Tibial nerve (tissue), 4 donors: ENCODE data around the gene DRD1. TPM values are rescaled to one million over a fixed set of nuclear protein-coding genes. Genes with fewer than 3 reads are reported as not detected.
"Not testable (repeated sequence)": the region's sequence is repeated elsewhere in the genome, so short reads cannot be mapped to it uniquely, and the experiment has no call there.

Source experiments
- DNase-seq, 2 donors: peaks; one replicate each; pipeline ENCODE4 v3.0.0-alpha.2; 2019; ENCODE audit warnings: low spot score in 2 of 2
- H3K27ac ChIP-seq, 4 donors: fragments of 200-600 bp; sonication (generic) in 3 of 4; one replicate each; pipeline ENCODE4 v1.5.1; 2017 to 2019; ENCODE audit warnings: mild to moderate bottlenecking in 1 of 4
- H3K27me3 ChIP-seq, 2 donors: fragments of 200-600 bp; sonication (generic) in 1 of 2; one replicate each; pipeline versions ENCODE4 v1.5.1 to v1.6.0; 2017 to 2019
- H3K36me3 ChIP-seq, 3 donors: fragments of 200-600 bp; sonication (generic); one replicate each; pipeline ENCODE4 v1.5.1; 2018 to 2019
- H3K4me1 ChIP-seq, 4 donors: fragments of 200-600 bp; sonication (generic) in 3 of 4; one replicate each; pipeline ENCODE4 v1.5.1; 2017 to 2019
- H3K4me3 ChIP-seq, 4 donors: fragments of 200-600 bp; sonication (generic) in 3 of 4; one replicate each; pipeline ENCODE4 v1.5.1; 2017 to 2019; ENCODE audit warnings: mild to moderate bottlenecking in 1 of 4, moderate library complexity in 1 of 4
- H3K9me3 ChIP-seq, 4 donors: fragments of 200-600 bp; sonication (generic) in 3 of 4; one replicate each; pipeline ENCODE4 v1.5.1; 2017 to 2019
- EP300 ChIP-seq, 2 donors: sonication (generic); formaldehyde crosslinking; IDR thresholded peaks; one replicate each; pipeline ENCODE4 v1.6.1; 2017; ENCODE audit warnings: antibody characterized with exemption in 2 of 2, mild to moderate bottlenecking in 1 of 2
- POLR2A ChIP-seq, 2 donors: fragments of 450-650 bp; IDR thresholded peaks; one replicate each; pipeline ENCODE4 v1.6.1; 2017; ENCODE audit warnings: antibody characterized with exemption in 2 of 2, mild to moderate bottlenecking in 2 of 2, moderate library complexity in 2 of 2
- WGBS, 2 donors: methylation state at CpG; one replicate each; pipeline ENCODE4 v1.1.5; 2018; 5-methylcytosine and 5-hydroxymethylcytosine counted together
- total RNA-seq, 4 donors: library from RNA; depleted of rRNA; stranded (reverse); fragments of >200 nt; gene quantifications; one replicate each; pipeline ENCODE4 v1.1.0, GENCODE V29; 2016
- TF ChIP-seq, protein P1 (sequence below), 5 experiments: fragments of 200-600 bp in 3 of 5; fragments of 450-650 bp in 2 of 5; sonication (generic) in 3 of 5; IDR thresholded peaks; one replicate each; pipeline ENCODE4 v1.5.1; 2016 to 2019; ENCODE audit warnings: antibody characterized with exemption in 5 of 5, mild to moderate bottlenecking in 3 of 5, moderate library complexity in 2 of 5

The DRD1 gene
- total RNA-seq, 4 donors from 2014 or later, result 0.21 TPM; not detected in 3

DNA sequence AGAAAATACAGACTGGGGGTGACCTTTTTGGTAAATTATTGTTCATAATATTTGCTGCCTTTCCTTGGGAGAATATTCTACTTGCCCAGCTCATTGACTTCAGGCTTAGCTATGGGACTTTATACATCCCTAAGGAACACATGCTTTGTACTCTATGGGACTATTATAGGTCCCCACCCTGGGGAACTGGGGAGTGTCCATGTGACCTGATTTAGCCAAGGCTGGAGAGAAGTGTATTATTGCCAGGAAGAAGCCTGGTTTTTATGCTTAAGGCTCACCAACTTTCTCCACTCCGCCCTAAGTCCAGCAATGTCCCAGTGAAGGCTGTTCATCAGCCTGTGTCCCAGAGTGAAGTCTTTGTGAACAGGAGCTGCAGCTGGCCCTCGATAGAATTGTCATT, 16.6 kb upstream of the DRD1 start:
- DNase-seq, result no peak
- Histone ChIP-seq H3K4me1 (no peaks in the 10 kb centered on the region), H3K36me3 (no peaks in the 10 kb centered on the region), H3K27ac (no peak overlapping the region), H3K4me3 (no peak overlapping the region), H3K9me3 (peaks cover 0 to 5% (median 0%) of the 10 kb centered on the region in 4 donors), H3K27me3 (no peaks in the 10 kb centered on the region)
- TF ChIP-seq POLR2A (IDR thresholded peaks at IDR 0.05), result no peak
- no peak for TF ChIP-seq EP300 (IDR thresholded peaks at IDR 0.05)
- TF ChIP-seq, protein P1, sequence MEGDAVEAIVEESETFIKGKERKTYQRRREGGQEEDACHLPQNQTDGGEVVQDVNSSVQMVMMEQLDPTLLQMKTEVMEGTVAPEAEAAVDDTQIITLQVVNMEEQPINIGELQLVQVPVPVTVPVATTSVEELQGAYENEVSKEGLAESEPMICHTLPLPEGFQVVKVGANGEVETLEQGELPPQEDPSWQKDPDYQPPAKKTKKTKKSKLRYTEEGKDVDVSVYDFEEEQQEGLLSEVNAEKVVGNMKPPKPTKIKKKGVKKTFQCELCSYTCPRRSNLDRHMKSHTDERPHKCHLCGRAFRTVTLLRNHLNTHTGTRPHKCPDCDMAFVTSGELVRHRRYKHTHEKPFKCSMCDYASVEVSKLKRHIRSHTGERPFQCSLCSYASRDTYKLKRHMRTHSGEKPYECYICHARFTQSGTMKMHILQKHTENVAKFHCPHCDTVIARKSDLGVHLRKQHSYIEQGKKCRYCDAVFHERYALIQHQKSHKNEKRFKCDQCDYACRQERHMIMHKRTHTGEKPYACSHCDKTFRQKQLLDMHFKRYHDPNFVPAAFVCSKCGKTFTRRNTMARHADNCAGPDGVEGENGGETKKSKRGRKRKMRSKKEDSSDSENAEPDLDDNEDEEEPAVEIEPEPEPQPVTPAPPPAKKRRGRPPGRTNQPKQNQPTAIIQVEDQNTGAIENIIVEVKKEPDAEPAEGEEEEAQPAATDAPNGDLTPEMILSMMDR (IDR thresholded peaks at IDR 0.05), result no peak
- 72 to 82% methylated on average over 2 of the region's 2 CpGs for WGBS, 2 donors

DNA sequence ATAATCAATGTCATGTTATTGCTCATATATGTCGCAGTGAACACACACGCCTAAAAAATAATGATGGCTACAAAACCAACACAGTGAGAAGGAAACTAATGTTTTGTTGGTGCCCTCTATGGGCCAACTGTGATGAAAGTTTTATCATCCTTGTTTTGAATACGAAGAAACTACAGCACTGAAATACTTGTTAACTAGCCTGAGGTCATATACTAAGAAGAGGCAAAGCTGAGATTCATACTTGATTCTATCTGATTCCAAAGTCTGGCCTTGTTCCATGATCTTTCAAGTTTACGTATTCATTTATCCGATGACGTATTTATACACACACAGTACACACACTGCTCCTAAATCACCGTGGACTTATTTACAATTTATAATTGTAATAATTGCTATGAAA, 16.1 kb upstream of the DRD1 start:
- no peaks in the 10 kb centered on the region for H3K27me3 ChIP-seq
- H3K4me3 ChIP-seq, result no peak overlapping the region
- TF ChIP-seq POLR2A (IDR thresholded peaks at IDR 0.05), result no peak
- TF ChIP-seq, protein P1 (IDR thresholded peaks at IDR 0.05), result peak in 3 of 5 experiments; percentile 12 to 21 (median 14)
- H3K27ac ChIP-seq, result no peak overlapping the region
- DNase-seq, result no peak
- H3K36me3 ChIP-seq, result no peaks in the 10 kb centered on the region
- peaks cover 0 to 5% (median 0%) of the 10 kb centered on the region in 4 donors for H3K9me3 ChIP-seq
- H3K4me1 ChIP-seq, result no peaks in the 10 kb centered on the region
- 40 to 41% methylated on average over 7 of the region's 7 CpGs for WGBS, 2 donors

DNA sequence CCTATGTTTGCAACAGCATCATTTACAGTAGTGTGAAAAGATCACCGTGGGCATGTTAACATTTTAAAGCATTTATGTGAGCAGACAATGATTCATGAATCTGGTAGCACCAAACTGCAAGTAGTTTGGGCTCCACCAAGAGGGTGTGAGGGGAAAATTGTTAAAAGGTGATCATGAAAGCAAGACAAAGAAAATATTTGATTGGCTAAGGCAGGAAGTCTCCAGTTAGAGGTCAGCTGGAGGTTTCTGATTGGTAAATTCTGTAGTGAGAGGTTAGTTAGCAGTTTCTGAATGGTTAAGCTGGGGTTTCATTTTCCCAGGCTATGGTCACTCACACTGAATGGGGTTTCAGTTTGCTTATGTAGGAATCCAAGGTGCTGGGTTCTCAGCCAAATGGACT, 13.5 kb upstream of the DRD1 start:
- H3K9me3 ChIP-seq, result peaks cover 0 to 5% (median 0%) of the 10 kb centered on the region in 4 donors
- H3K27ac ChIP-seq, result no peak overlapping the region
- TF ChIP-seq, protein P1 (IDR thresholded peaks at IDR 0.05), result no peak
- TF ChIP-seq POLR2A (IDR thresholded peaks at IDR 0.05), result no peak
- no peak for TF ChIP-seq EP300 (IDR thresholded peaks at IDR 0.05)
- no peak overlapping the region for H3K4me3 ChIP-seq
- no peaks in the 10 kb centered on the region for H3K36me3 ChIP-seq
- peaks cover 0 to 9% of the 10 kb centered on the region in 2 donors for H3K27me3 ChIP-seq
- no peak for DNase-seq
- no peaks in the 10 kb centered on the region for H3K4me1 ChIP-seq
- 66 to 83% methylated on average over 1 of the region's 1 CpG for WGBS, 2 donors

DNA sequence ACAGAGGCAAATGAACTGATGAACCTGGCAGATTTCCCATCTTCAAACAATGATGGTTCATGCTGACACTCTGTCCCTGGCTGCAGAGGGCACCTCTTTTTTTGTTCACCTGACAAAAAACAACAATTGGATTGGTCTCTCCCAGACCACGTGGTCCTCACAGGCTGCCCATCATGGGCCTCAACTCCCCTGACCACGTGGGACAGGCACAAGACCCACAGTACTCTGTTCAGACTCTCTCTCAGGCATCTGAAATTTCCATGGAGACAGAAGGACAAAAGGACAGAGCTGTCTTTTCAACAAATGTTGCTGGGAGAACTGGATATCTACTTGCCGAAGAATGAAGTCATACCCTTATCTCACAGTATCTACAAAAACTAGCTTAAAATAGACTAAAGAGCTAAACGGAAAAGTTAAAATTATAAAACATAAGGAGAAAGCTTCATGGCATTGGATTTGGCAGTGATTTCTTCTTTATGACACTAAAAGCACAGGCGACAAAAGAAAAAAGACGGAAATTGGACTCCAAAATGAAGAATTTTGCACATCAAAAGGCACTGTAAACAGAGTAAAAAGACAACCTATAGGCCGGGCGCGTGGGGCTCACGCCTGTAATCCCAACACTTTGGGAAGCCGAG, 12.2 kb upstream of the DRD1 start:
- H3K9me3 ChIP-seq, result no peaks in the 10 kb centered on the region
- no peaks in the 10 kb centered on the region for H3K4me1 ChIP-seq
- WGBS, 2 donors, result 75 to 82% methylated on average over 11 of the region's 11 CpGs
- H3K4me3 ChIP-seq, result no peak overlapping the region
- H3K27ac ChIP-seq, result no peak overlapping the region
- no peak for DNase-seq
- peaks cover 0 to 9% of the 10 kb centered on the region in 2 donors for H3K27me3 ChIP-seq
- no peaks in the 10 kb centered on the region for H3K36me3 ChIP-seq
- no peak for TF ChIP-seq EP300 (IDR thresholded peaks at IDR 0.05)
- TF ChIP-seq, protein P1 (IDR thresholded peaks at IDR 0.05), result no peak
- TF ChIP-seq POLR2A (IDR thresholded peaks at IDR 0.05), result no peak

DNA sequence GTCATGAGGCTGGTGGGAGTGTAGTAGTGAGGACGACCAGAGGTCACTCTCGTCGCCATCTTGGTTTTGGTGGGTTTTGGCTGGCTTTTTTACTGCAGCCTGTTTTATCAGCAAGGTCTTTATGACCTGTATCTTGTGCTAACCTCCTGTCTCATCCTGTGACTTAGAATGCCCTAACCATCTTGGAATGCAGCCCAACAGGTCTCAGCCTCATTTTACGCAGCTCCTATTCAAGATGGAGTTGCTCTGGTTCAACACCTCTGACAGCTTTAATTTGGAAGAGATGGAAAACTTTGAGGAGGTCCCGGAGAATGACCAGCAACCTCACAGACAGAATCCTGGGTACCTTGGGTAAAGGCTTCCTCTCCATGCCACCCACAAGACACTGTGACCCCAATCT, 10.4 kb upstream of the DRD1 start:
- whole genome bisulfite sequencing, 2 donors, result 88% methylated on average over 5 of the region's 5 CpGs
- not testable (repeated sequence) for H3K4me1 ChIP-seq, H3K9me3 ChIP-seq, DNase-seq, H3K36me3 ChIP-seq, H3K27me3 ChIP-seq, H3K27ac ChIP-seq, H3K4me3 ChIP-seq

DNA sequence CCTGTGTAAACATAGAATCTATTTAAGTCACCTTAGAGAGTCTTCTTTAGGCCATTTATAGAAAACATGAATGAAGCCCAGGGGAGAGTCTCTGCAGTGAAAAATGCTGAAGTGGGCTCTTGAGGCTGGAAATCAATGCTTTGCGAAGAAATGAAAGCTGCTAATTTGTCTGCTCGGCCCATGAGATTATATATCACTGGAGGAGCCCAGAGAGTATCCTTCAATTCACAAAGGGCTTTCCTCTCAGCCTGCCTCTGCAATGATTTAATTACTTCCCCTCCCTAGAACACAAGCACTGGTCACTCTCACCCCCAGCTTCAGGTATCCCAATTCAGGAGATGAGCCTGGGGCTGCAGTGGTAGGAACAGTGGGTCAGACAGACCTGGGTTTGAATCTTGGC, 8.2 kb upstream of the DRD1 start:
- Histone ChIP-seq H3K4me1 (no peaks in the 10 kb centered on the region), H3K36me3 (no peaks in the 10 kb centered on the region), H3K9me3 (no peaks in the 10 kb centered on the region), H3K4me3 (no peak overlapping the region), H3K27ac (no peak overlapping the region), H3K27me3 (peaks cover 0 to 9% of the 10 kb centered on the region in 2 donors)
- WGBS, 2 donors, result 70 to 71% methylated on average over 2 of the region's 2 CpGs
- DNase-seq, result no peak
- TF ChIP-seq EP300 (IDR thresholded peaks at IDR 0.05) (no peak), POLR2A (IDR thresholded peaks at IDR 0.05) (no peak)
- TF ChIP-seq, protein P1 (IDR thresholded peaks at IDR 0.05), result no peak
